Effector CD4-positive, alpha-beta T cell (primary cell): ENCODE results near the gene RPTOR.

Experiments
- DNase-seq: peaks from one replicate; pipeline ENCODE4 v3.0.0-alpha.2; 2020

Gene RPTOR

DNA sequence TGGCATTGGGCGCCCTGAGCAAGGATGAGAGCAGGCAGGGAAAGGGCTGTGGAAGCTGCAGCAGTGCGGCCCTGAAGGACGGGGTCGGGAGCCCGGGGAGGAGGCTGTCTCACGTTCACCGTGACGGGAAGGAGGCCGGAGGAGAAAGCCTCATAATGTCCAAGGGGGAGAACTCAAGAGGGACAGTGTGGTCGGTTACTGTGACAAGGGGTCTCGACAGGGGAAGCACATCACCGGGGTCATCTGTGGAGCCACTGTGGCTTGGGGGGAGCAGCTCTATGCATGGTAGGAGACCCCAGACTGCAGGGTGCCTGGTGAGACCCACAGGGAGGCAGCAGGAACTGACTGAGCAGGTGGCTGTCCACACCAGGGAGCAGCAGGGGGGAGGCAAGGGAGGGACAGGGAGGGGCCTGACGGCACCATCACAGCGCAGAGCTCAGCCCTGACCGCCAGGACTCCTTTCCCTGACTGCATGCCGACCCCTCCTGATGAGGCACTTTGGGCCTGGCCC lies 292.4 kb downstream of the RPTOR start:
- DNase-seq = no peak

DNA sequence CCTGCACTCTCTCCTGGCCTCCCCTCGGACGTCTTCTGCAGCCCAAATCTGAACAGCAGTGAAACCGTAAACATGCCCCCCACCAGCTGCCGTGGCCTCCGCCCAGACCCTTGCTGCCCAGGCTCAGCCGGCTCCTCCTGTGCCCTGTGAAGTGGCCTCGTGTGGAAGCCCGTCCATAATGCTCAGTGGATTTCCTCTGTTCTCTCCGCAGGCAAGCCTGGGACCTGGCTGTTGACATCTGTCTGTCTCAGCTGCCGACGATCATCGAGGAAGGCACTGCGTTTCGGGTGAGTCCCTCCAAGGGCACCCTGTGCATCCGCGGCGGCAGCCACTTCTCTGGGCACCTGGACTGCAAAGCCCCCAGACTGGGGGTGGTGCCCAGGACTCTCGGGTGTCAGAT lies 293.1 kb downstream of the RPTOR start:
- DNase-seq = no peak

DNA sequence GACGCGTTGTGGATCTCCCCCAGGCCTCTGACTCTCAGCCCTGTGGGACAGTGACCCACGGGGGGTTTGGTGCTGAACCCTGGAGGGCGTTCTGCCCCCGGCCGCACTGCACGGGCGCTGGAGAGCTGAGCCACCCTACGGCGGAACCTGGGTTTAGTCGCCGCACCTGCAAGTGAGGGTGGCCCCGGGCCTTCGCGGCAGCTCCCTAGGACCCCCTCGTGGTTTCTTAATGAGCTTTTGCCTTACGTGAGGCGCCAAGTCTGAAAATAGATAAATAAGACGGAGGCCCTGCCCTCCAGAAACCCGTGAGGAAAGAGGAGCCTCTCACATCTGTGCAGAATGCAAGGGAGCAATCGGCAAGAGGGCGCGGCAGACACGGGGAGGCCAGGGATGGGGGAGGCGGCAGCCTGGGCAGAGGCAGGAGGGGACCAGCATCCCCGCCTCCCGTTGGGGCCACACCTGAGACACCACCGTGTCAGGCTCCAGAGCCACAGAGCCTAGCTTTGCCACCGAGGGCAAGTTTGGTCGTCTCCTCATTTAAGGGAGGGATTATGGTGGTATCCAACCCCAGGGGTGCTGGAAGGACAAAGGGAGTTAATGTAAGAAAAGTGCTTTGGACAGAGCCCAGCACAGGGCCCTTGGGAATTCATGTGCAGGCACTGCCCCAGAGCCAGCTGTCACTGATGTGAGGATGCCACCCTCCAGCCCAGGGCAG lies 293.8 kb downstream of the RPTOR start:
- no peak for DNase-seq

DNA sequence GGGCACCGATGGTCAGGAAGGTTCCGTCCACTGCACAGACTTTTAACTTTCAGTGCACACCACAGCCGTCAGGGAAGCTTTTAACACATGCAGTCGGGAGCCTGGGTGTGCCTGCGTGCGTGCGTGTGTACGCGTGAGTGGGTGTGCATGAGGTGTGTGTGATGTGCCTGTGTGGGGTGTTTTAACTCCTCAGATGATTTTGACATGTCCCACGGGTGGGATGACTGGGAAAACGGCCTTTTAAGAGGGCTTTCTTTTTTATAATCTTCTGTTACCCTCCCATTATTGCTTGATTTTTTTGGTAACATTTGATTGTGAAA lies 294.3 kb downstream of the RPTOR start:
- no peak for DNase-seq

DNA sequence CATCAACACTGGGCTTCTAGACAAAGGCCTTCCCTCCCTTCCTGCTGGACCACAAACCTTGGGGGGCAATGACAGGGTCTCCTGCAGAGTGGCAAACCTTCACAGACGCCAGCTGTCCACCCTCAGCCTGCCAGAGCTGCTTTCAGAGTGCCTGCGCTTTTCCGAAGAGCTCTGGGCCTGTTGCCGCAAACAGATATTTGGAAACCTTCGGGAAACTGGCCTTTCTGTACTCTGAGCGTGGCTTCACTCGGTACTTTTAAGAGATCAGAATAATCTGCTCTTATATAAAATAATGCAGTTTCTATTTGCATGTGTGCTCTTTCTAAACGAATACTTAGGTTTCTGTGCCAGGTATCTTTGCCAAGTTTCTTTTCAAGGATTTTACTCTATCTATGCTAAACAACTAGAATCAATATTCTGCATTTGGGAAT lies 294.9 kb downstream of the RPTOR start:
- no peak for DNase-seq

DNA sequence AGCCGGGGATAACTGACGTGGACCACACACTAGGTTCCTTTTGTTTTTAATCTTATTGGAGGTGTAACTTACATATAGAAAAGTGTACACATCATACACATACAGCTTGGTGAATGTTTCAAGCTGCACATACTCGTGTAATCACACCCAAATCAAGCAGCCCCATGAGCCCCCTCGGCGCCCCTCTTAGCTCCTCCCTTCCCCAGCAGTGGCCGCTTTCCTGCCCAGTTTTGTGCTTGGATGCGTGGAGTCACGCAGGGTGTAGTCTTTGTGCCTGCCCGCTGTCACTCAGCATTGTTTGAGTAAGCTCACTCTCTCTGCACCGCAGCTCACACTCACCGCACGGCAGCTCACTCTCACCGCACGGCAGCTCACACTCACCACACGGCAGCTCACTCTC lies 295.3 kb downstream of the RPTOR start:
- no peak for DNase-seq

DNA sequence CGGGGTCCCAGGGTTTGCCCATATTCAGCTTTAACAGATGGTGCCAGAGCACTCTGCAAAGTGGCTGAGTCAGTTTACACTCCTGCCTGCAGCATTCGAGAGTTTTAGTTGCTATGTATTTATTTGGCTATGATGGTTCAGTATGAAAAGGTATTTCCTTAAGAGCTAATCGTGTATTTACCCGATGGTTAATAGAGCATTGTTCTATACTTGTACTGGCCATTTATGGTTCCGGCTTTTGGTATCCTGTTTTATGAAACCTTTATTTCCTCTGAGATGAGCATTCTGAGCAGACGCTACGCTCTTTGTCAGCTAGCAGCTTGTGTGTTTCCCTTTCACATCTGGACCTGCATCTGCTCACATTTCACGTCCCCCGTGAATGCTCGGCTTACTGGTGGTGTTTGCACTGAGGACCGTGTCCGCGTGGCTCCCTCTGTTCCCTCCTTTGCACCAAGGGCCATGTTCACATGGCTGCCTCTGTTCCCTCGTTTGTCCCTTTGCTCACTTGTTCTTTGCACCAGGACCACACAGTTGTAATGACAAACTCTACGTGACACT lies 297.9 kb downstream of the RPTOR start:
- no peak for DNase-seq

DNA sequence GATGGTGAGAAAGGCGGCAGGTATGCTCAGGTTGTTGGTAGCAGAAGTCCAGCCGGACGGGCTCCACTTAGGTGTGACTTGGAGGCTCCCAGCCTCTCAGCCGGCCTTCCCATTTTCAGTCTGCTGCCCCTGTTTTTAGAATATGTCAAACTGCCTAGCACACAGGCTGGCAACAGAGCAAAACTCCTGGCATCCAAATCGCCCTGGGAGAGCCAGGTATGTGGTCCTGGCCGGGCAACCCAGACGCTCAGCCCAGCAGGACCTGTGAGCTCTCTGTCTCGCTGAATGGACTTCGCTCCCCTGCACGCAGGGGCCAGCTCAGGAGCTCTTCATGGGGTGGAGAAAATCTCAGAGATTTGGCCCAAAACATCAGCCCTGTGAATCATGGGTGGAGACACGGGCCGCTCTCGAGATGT lies 299.1 kb downstream of the RPTOR start:
- no peak for DNase-seq

DNA sequence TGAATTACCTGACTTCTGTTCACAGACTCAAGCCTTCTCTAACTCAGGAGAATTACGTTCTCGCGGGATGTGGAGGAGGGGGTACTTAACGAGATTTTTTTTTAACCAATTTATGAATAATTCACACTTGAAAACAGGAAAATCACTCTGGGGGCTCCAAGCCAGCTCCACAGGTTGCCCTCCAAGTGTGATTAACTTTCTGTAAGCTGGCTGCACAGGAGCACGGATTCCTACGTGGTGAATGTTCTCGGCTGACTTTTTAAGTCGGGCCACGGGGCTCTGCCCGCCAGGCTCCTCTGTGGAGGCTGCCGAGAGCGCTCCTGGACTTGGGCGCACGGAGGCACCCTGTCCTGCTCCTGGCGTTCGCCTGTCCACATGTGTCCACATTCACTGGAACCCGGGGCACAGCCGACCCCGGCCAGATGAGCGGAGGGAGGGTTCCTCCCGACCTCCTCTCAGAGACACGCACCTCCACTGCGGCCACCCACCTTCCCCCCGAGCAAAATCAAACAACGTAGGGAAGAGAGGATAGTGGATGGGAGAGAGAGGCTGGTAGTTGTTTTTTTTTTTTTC lies 299.9 kb downstream of the RPTOR start:
- DNase-seq = no peak

DNA sequence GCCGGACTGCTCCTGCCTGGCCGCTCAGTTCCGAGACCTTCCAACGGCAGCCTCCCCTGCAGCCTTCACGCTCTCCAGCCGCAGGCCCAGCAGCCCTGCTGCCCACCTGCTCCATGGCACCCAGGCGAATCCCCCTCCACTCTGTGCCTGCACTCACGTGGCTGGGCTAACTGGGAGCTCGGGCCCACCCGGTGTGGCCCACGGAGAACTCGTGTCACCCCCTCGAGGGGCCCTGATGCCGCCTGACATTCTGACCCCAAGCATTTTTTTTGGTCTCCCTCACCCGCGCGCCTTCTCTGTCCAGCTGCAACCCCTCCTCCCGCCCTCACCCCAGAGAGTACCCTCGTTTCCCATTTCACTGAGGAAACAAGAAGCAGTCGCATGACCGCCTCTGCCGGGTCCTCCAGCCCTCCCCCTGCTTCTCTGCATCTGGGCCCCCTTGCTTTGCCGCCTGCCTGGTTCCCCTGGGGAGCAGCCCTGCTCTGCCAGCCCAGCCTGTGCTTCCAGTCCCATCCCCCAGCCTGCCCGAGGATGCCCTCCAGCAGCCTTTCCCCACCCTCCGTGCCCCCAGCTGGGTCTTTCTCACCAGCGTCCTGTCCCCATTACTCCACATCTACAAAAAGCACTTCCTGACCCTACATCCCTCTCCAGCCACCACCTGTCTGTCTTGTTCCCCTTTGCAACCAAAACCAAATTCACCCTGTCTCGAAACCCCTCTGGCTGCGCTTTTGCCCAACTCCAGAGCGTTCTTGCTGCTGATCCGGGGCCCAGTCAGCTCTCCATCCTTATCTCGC lies 300.6 kb downstream of the RPTOR start:
- no peak for DNase-seq

DNA sequence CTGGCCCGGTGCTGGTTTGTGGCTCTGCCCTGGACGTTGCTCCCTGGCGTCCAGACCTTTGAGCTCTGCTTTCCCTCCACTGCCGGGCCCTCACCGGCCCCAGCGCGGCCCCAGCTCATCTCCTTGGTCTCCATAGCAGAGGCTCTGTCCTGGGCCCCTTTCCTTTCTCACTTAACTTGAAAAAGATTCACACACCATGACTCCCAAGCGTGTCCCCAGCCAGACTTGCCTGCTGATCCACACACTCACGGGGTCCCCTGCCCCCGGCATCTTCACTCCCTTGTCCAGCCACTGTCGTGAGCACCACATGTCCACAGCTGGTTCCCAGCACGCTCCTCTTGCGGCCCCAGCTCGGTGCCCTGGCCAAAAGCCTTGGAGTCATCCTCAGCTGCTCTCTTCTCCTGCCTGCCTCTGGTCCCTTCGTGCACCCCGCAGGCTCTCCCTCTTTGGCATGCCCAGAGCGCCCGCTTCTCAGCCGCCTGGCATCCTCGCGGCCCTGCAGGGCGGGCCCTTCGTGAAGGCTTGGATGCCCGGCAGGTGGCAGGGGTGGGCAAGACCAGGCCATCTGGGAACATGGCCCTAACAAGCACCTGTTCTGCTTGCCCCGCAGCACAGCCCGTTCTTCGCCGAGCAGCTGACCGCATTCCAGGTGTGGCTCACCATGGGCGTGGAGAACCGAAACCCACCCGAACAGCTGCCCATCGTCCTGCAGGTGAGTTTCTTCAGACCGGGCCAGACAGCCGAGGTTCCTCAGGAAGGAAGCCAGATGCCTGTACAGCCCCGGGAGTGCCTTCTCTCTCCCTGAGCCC lies 301.4 kb downstream of the RPTOR start:
- DNase-seq = no peak

DNA sequence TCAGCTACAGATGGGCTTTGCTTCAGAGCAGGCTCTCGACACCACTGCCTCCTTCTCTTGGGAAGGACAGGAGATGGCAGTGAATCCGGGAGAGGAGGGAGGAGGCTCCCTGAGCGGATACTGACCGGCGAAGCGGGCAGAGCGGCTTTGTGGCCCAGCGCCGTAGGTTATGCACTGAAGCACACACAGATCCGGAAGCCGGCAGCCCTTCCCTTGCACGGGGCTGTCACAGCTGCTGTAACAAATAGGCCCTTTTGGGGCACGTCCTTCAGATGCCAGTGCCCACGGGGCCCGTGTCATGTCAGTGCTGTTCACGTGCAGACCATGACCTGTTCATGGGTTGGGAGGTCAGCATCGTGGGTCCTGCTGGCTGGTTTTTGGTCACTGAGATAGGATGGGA lies 302.3 kb downstream of the RPTOR start:
- DNase-seq = no peak

DNA sequence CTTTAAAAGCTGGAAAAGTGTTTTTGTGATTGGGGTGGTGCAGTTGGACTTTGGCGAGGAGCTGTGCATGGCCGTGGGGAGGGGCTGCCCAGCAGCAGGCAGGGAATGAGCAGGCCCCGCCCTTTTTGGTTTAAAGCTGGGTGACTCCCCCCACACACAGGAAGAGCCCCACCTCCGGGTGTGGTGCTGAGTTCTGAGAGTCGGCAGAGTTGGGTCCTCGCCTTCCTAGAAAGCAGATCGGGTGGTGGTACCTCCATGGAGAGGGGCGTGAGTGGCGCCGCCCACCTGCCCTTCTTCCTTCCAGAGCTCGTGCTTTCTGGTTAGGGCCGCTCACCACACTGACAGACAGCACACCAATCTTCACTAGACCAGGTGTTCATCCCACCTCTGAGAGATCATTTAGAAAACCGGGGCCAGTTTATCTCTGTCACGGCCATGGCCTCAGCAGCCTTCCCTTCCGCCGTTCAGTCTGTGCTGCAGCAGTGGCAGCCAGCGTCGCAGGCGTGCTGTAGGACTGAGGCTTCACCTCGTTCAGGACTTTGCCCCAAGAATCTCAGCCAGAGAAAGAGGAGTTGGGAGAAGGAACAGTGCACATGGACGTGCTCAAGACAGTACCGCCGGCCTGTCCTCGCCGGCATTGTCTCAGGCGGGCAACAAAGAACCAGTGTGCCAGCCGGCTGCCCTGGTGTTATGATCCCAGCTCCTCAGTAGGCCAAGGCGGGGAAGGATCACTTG lies 303.0 kb downstream of the RPTOR start:
- DNase-seq = no peak

DNA sequence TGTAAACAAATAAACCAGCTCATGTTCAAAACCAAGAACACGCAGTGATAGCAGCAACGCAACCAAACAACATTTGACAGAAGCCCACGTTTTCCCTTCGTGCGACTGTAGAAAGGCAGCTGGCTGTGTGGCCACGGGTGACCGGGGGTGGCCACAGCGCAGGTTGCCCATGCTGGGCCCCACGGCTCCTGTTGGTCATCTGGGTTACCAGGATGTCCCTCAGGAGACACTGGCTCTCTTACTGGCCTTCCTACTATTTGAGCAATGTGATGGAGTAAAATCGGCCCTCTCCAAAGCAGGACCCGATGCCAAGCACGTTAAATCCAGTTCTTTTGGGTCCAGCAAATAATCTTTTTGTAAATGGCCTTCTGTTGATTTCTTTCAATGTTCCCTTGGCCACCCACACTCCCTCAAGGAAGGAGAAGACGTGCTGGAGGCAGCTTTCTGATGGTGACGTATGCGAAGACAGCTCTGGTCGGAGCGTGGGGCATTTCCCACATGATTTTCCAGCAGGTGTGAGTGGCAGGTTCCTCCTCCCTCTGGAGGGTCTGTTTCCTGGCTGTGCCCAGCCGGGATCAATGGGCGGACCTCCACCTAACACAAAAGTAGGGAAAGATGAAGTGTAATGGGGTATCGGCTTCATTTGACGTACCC lies 303.9 kb downstream of the RPTOR start:
- no peak for DNase-seq

DNA sequence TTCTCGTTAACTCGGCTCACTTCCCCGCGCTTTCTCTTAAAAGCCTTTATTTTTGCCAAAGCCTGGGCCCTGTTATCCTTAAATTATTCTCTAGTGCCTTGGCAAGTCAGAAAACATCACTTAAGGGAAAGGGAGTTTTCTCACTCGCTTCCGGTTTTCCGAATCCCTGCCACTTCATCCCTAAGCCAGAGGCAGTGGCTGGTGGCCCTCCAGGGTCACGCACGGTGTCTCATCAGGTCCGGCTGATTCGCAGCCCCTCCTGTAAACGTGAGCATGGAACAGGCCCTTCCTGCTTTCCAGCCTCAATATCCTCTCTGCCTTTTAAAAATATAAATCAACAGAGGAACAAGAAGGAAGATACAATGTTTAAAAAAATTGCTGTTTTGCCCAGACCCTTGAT lies 304.5 kb downstream of the RPTOR start:
- DNase-seq = no peak

DNA sequence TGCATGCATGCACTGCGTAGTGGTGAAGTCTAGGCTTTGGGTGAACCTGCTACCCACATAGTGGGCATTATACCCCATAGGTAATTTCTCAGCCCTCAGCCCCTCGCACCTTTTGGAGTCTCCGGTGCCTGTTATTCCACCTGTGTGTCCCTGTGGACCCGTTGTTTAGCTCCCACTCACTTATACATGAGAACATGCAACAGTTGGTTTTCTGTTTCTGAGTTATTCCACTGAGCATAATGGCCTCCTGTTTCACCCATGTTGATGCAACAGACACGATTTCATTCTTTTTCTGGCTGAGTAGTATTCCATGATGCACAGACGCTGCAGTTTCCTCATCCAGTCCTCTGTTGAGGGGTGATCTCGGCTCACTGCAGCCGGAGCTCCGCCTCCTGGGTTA lies 305.5 kb downstream of the RPTOR start:
- no peak for DNase-seq

DNA sequence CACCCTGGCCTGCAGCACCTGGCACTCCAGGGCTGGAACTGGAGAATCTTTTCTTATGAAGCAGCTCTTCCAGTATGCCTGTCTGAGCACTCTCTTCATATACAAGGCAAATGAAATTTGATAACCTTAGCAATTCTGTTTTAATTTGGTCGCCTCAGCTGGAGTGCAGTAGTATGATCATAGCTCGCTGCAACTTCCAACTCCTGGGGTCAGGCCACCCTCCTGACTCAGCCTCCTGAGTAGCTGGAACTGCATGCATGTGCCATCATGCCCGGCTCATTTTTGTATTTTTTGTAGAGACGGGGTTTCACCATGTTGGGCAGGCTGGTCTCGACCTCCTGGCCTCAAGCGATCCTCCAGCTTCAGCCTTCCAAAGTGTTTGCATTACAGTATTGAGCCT lies 306.2 kb downstream of the RPTOR start:
- DNase-seq = no peak

DNA sequence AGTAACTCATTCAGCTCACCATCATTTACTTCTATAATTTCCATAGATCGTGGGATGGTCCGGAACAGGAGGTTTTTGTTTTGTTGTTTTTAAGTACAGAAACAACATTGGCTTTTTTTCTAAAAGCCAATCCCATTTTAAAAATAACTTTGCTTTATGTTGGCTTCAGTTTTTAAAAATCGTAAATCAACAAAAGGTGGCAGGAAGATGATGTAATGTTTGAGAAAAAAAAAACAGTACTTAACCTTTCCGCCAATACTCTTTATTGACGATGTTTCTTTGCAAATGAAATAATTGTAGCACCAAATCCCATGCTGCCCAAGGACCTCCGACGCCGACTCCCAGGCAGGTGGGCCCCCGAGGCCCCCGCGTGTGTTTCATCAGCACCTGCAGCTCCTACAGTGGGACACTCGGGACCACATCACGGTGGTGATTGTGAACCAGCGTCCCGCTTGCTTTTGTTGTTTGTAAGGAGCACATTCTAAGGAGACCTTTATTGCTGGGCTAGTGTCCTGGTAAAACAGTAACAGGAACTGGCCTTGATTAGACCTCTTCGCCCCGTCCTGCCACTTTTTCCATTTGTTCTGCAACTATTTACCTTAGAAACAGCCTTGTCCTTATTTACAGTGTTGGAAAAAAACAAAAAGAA lies 306.8 kb downstream of the RPTOR start:
- DNase-seq = no peak

DNA sequence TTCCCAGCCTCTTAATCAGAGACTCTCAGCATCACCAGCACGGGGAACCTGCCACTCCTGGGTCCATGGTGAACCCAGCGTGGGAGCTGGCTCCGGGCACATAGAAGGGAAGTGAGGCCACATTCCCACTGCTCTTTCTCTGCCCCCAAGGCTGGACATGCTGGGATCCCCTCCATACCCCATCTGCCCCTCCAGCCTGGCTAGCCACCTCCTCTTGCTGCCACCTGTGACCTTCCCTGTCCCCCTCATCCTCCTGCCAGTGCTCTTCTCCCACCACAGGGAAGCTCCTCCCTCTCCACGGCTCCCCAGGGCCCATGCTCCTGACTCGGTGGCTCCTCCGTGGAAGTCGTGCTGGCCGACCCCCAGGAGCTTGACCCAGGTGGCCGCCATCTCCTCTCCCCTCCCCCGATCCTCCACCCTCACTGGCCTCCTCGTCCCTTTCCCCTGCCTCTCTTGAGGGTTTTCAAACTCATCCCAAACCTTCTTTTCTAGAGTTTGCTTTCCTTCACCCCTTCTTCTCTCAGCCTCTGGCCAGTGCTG lies 307.9 kb downstream of the RPTOR start:
- no peak for DNase-seq

DNA sequence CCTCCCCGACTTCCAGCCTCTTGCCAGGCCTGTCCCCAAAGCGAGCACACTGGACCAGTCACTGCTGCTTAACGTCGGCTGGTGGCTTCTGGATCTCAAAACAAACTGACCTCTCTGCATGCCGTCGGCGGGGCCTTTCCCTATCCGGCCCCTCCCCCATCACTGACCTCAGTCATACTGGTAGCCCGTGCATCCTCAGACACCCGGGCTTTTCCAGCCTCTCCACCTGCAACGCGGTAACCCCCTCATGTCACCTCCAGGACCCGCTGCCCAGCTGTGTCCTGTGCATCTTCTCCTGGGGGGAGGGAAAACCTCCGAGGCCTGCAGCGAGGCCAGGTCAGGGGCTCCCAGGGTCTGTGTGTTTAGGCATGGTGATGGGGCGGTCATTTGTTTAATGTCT lies 308.4 kb downstream of the RPTOR start:
- no peak for DNase-seq

DNA sequence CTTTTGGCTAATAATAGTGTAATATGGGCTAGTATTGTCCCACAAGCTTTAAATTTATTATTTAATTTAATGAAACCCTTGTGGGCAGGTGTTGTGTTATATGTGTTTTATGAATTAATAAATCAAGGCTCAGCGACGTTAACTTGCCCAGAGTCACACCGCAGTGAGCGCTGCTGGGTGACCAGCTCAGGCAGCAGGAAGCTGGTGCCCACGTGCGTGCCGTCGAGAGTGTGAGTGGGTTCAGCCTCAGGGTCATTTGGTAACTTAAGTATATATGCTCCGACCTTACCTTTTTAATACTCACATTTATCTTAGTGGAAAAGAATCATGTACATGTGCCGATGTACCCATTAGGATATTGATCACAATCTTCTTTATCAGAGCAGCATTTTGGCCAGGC lies 309.6 kb downstream of the RPTOR start:
- DNase-seq = no peak
